Breast epithelium (tissue), 3 donors: ENCODE data around the gene RIMBP2.

Experiments
- CTCF ChIP-seq, 3 donors: fragments of 450-650 bp; IDR thresholded peaks; one replicate each; pipeline ENCODE4 v1.5.1; 2016 to 2017; ENCODE audit warnings: antibody characterized with exemption in 3 of 3, mild to moderate bottlenecking in 3 of 3, moderate library complexity in 3 of 3
- POLR2A ChIP-seq: fragments of 450-650 bp; IDR thresholded peaks from one replicate; pipeline ENCODE4 v1.6.1; 2016; ENCODE audit warnings: antibody characterized with exemption, mild to moderate bottlenecking, moderate library complexity

DNA sequence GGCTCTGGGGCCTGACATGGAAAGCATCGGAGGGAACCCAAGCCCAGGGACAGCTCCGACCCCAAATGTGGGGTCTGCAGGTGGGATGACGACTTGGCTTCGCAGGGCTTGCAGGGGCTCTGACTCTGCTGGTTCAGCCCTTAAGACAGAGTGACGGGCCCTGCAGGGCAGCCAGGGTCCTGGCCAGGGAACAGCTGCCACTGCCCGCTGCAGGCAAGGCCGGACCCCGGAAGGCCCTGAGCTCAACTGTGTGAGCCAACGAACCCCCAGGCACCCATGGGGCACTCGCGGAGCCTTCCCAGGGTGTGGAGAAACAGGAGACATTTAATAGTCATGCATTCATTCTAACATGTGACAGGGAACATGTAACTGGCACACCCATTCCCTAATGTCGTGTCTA, 257.8 kb downstream of the RIMBP2 start:
- TF ChIP-seq CTCF (IDR thresholded peaks at IDR 0.05) (no peak), POLR2A (no peak)
